Esophagus muscularis mucosa (tissue), 4 donors: Measurements from ENCODE around the gene CEP41. TPM values are rescaled to one million over a fixed set of nuclear protein-coding genes. Genes with fewer than 3 reads are reported as not detected.

Experiments used
- DNase-seq: peaks from one replicate; pipeline ENCODE4 v3.0.0-alpha.2; 2017; ENCODE audit errors: extremely low spot score
- H3K27ac ChIP-seq, 4 donors: fragments of 200-600 bp; sonication (generic); replicated peaks in 1 of 4; 1 replicate in 3 of 4; 2 replicates in 1 of 4; pipeline ENCODE4 v1.5.1; 2016 to 2019; ENCODE audit warnings: mild to moderate bottlenecking in 1 of 4
- H3K27me3 ChIP-seq, 4 donors: fragments of 200-600 bp; sonication (generic); one replicate each; pipeline versions ENCODE4 v1.5.1 to v1.6.0; 2016 to 2019
- H3K36me3 ChIP-seq, 4 donors: fragments of 200-600 bp; sonication (generic); one replicate each; pipeline ENCODE4 v1.5.1; 2016 to 2019
- H3K4me1 ChIP-seq, 4 donors: fragments of 200-600 bp; sonication (generic); one replicate each; pipeline ENCODE4 v1.5.1; 2016 to 2019
- H3K4me3 ChIP-seq, 4 donors: fragments of 200-600 bp; sonication (generic); 1 replicate in 2 of 4; 2 replicates in 2 of 4; pipeline ENCODE4 v1.5.1; 2016 to 2019; ENCODE audit warnings: mild to moderate bottlenecking in 4 of 4, moderate library complexity in 1 of 4
- H3K9me3 ChIP-seq, 4 donors: fragments of 200-600 bp; sonication (generic); 1 replicate in 3 of 4; 2 replicates in 1 of 4; pipeline ENCODE4 v1.5.1; 2016 to 2019
- EP300 ChIP-seq: sonication (generic); formaldehyde crosslinking; IDR thresholded peaks from one replicate; pipeline ENCODE4 v1.6.1; 2017; ENCODE audit warnings: antibody characterized with exemption
- POLR2A ChIP-seq: fragments of 450-650 bp; IDR thresholded peaks from one replicate; pipeline ENCODE4 v1.6.1; 2017; ENCODE audit warnings: antibody characterized with exemption, moderate library complexity, mild to moderate bottlenecking, low read depth
- POLR2AphosphoS5 ChIP-seq, 2 donors: sonication (generic); formaldehyde crosslinking; IDR thresholded peaks; one replicate each; pipeline ENCODE4 v1.6.1; 2017; ENCODE audit warnings: antibody characterized with exemption in 2 of 2
- WGBS: methylation state at CpG from one replicate; pipeline ENCODE4 v1.1.5; 2018; 5-methylcytosine and 5-hydroxymethylcytosine counted together
- intact Hi-C: fragments of 100-400 bp; cut with DNase I; formaldehyde crosslinking; loops from one replicate; pipeline ENCODE4 v1.15.1; 2023
- small RNA-seq, 3 donors: library from RNA; depleted of rRNA; stranded (forward); fragments of <200 nt; gene quantifications; one replicate each; pipeline ENCODE3, GENCODE V24; 2016
- total RNA-seq, 4 donors: library from RNA; depleted of rRNA; stranded (reverse); fragments of >200 nt; gene quantifications; one replicate each; pipeline versions ENCODE4 v1.1.0 to v1.2.1, GENCODE V29; 2016
- TF ChIP-seq, protein P1 (sequence below), 3 experiments: fragments of 200-600 bp in 2 of 3; fragments of 450-650 bp in 1 of 3; sonication (generic) in 2 of 3; IDR thresholded peaks; one replicate each; pipeline ENCODE4 v1.5.1; 2017 to 2019; ENCODE audit warnings: antibody characterized with exemption in 3 of 3, mild to moderate bottlenecking in 2 of 3, moderate library complexity in 1 of 3

CEP41 gene
- total RNA-seq, 4 donors from 2014 or later: 0.83 to 5.9 (median 2.8) TPM

DNA sequence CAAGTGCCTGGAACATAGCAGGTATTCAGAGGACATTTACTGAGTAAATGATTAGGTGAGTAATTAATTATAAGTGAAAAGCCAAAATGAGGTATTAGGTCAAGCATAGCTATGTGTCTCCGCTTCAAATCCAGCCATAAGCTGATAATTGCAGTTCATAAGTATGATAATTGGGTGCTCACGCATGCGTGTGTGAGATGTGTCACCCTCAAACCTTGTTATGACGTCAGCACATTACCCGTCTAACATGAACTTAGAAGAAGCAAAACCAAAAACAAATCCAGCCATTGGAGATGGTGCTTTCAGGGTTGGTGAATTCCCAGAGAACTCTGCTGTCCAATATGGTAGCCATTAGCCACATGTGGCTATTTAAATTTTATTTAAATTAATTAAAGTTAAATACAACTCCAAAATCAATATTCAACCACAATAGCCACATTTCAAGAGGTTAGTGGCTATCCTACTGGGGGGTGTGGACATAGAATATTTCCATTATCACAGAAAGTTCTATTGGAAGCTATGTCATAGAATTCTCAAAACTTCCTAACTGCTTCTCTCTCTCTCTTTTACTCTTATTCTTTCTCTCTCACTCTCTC, 96.4 kb downstream of the CEP41 start, which contains the start of gene CPA5:
CPA5 (plus strand) TSS at position 546 of the 596 bp plus-strand sequence. CDS start 1,670 bp downstream, outside the sequence.
- intact Hi-C loops: no loop called here
- H3K4me1 ChIP-seq: no peaks in the 10 kb centered on the region
- TF ChIP-seq POLR2A: no peak
- no peak for TF ChIP-seq EP300
- no peak for TF ChIP-seq POLR2AphosphoS5 (IDR thresholded peaks at IDR 0.05)
- TF ChIP-seq, protein P1, sequence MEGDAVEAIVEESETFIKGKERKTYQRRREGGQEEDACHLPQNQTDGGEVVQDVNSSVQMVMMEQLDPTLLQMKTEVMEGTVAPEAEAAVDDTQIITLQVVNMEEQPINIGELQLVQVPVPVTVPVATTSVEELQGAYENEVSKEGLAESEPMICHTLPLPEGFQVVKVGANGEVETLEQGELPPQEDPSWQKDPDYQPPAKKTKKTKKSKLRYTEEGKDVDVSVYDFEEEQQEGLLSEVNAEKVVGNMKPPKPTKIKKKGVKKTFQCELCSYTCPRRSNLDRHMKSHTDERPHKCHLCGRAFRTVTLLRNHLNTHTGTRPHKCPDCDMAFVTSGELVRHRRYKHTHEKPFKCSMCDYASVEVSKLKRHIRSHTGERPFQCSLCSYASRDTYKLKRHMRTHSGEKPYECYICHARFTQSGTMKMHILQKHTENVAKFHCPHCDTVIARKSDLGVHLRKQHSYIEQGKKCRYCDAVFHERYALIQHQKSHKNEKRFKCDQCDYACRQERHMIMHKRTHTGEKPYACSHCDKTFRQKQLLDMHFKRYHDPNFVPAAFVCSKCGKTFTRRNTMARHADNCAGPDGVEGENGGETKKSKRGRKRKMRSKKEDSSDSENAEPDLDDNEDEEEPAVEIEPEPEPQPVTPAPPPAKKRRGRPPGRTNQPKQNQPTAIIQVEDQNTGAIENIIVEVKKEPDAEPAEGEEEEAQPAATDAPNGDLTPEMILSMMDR (IDR thresholded peaks at IDR 0.05): no peak
- no peaks in the 10 kb centered on the region for H3K36me3 ChIP-seq
- 92% methylated on average over 5 of the region's 5 CpGs for WGBS
- H3K27ac ChIP-seq: no peak within 1 kb of the TSS
- no peak for DNase-seq
- H3K27me3 ChIP-seq: no peaks in the 10 kb centered on the region
- H3K9me3 ChIP-seq: no peaks in the 10 kb centered on the region
- H3K4me3 ChIP-seq: peak within 1 kb of the TSS in 2 of 4 donors; percentile 16

Small RNAs within 50 kb of the gene (small RNA-seq; reads per million reads assigned to genes)
- 0 reads per million in 3 donors for gene RF02148
- gene RF02149: 0 reads per million in 3 donors
- gene RF02150: 0 reads per million in 3 donors

Other genes starting within 250 kb of the CEP41 start
- gene TMEM209, start 235.6 kb downstream of the CEP41 start, total RNA-seq: 1 to 10 TPM; 6.8 to 8.7 (median 8.0) TPM
- gene SSMEM1, start 233.2 kb downstream of the CEP41 start, total RNA-seq: not detected
- gene CPA2, start 174.2 kb downstream of the CEP41 start, total RNA-seq: not detected
- not detected for gene CPA4, start 147.9 kb downstream of the CEP41 start, total RNA-seq
- not detected for gene CPA5, start 96.2 kb downstream of the CEP41 start, total RNA-seq
- not detected for gene CPA1, start 60.5 kb downstream of the CEP41 start, total RNA-seq
- 1 to 10 TPM; 2.6 to 4.6 (median 3.1) TPM for gene MEST, start 51.1 kb upstream of the CEP41 start, total RNA-seq
- 10 to 100 TPM in 3 of 4 donors, 1 to 10 TPM in 1; 9.6 to 11.9 (median 10.7) TPM for gene COPG2, start 227.7 kb upstream of the CEP41 start, total RNA-seq
- not detected for gene TSGA13, start 245.5 kb upstream of the CEP41 start, total RNA-seq